Measurements from ENCODE around the gene SERPIND1. TPM values are rescaled to one million over a fixed set of nuclear protein-coding genes. Genes with fewer than 3 reads are reported as not detected.

SERPIND1 gene
- total RNA-seq, 2 experiments from 2014 or later: not detected

GRCh38 chr22:20788627-20789344, 14.9 kb downstream of the SERPIND1 start:
- CTCF ChIA-PET: no interaction called here
- no peaks in the 10 kb centered on the region for H3K27me3 Mint-ChIP-seq
- DNase-seq: no peak
- no peaks in the 10 kb centered on the region for H3K4me1 Mint-ChIP-seq (ENCODE audit: low read depth)
- POLR2A ChIA-PET: no interaction called here
- intact Hi-C loops (cut with micrococcal nuclease): no loop called here
- H3K4me3 Mint-ChIP-seq: no peak overlapping the region
- H3K36me3 Mint-ChIP-seq: peaks cover 15% of the 10 kb centered on the region
- no peak overlapping the region for H3K27ac Mint-ChIP-seq
- no peaks in the 10 kb centered on the region for H3K9me3 Mint-ChIP-seq

- intact Hi-C loops (cut with micrococcal nuclease): no loop called here
These were observed 18.5 kb downstream of the SERPIND1 start for GRCh38 chr22:20792221-20792965.

GRCh38 chr22:20792966-20793728, 19.2 kb downstream of the SERPIND1 start:
- Mint-ChIP-seq H3K27ac (no peak overlapping the region), H3K4me1 (ENCODE audit: low read depth) (no peaks in the 10 kb centered on the region), H3K36me3 (peaks cover 30% of the 10 kb centered on the region), H3K27me3 (no peaks in the 10 kb centered on the region), H3K9me3 (no peaks in the 10 kb centered on the region), H3K4me3 (no peak overlapping the region)
- intact Hi-C loops (cut with micrococcal nuclease): no loop called here
- CTCF ChIA-PET: interaction anchor here (0.6 to 2.7 kb wide), 4 partner anchors 9 to 188 kb away, joined by 3 to 24 read pairs (median 4); no protein-coding TSS in a partner anchor
- POLR2A ChIA-PET: interaction anchor here (0.6 kb wide), 1 partner anchor 9 kb away, joined by 3 read pairs; no protein-coding TSS in a partner anchor
- no peak for DNase-seq

More at GRCh38 chr22:20792221-20792965, 18.5 kb downstream of the SERPIND1 start:
- Mint-ChIP-seq H3K36me3 (peaks cover 28% of the 10 kb centered on the region), H3K27ac (no peak overlapping the region), H3K4me3 (no peak overlapping the region), H3K9me3 (no peaks in the 10 kb centered on the region), H3K27me3 (no peaks in the 10 kb centered on the region), H3K4me1 (ENCODE audit: low read depth) (no peaks in the 10 kb centered on the region)
- ChIA-PET POLR2A (no interaction called here), CTCF (interaction anchor here (0.6 to 2.7 kb wide), 4 partner anchors 9 to 187 kb away, joined by 3 to 24 read pairs (median 3); no protein-coding TSS in a partner anchor)
- no peak for DNase-seq

- ChIA-PET CTCF (interaction anchor here (1.1 to 2.7 kb wide), 3 partner anchors 10 to 188 kb away, joined by 4 to 24 read pairs (median 4); no protein-coding TSS in a partner anchor), POLR2A (interaction anchor here (0.6 kb wide), 1 partner anchor 9 kb away, joined by 3 read pairs; no protein-coding TSS in a partner anchor)
- Mint-ChIP-seq H3K27me3 (no peaks in the 10 kb centered on the region), H3K9me3 (no peaks in the 10 kb centered on the region), H3K4me1 (ENCODE audit: low read depth) (no peaks in the 10 kb centered on the region), H3K27ac (no peak overlapping the region), H3K4me3 (no peak overlapping the region), H3K36me3 (peaks cover 32% of the 10 kb centered on the region)
- no peak for DNase-seq
- intact Hi-C loops (cut with micrococcal nuclease): no loop called here
These were observed 20.1 kb downstream of the SERPIND1 start for GRCh38 chr22:20793748-20794649.

DNA sequence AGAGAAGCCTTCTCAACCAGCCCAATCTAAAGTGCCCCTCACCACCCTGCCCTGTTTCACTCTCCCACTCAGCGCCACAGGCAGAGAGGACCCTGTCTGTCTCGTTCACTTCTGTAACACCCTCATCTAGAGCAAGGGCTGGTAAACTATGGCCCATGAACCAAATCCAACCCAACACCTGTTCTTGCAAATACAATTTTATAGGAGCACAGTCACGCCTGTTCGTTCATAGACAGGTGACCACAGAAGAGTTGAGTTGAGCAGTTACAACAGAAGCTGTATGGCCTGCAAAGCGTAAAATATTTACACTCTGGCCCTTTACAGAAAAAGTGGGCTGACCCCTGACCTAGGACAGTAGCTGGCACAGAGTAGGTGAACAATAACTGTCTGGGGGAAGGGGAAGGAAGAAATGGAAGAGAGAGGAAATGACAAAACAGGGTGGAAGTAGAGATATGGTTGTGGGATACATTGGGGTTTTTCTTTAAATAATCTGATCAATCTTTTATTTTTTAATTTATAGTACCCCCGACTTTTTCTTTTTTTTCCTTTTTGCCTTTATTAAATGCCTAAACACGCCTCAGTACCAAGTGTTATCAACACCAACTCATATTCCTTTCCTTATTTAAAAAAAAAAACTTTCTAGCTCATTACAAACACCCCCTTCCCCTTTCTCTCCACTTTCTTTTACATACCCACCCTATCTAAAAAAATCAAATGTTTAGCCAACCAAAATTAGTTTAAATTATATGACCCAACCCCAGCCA, 20.9 kb downstream of the SERPIND1 start:
- Mint-ChIP-seq H3K27me3 (no peaks in the 10 kb centered on the region), H3K9me3 (no peaks in the 10 kb centered on the region), H3K36me3 (peaks cover 39% of the 10 kb centered on the region), H3K4me1 (ENCODE audit: low read depth) (no peaks in the 10 kb centered on the region), H3K27ac (no peak overlapping the region), H3K4me3 (no peak overlapping the region)
- ChIA-PET CTCF (interaction anchor here (2.7 to 4.7 kb wide), 2 partner anchors 11 kb away, joined by 24 to 29 read pairs; no protein-coding TSS in a partner anchor), POLR2A (no interaction called here)
- intact Hi-C loops (cut with micrococcal nuclease): no loop called here
- DNase-seq: no peak

GRCh38 chr22:20796731-20797130, 22.8 kb downstream of the SERPIND1 start:
- no peak overlapping the region for H3K4me3 Mint-ChIP-seq
- H3K27me3 Mint-ChIP-seq: no peaks in the 10 kb centered on the region
- CTCF ChIA-PET: interaction anchor here (1.6 to 4.7 kb wide), 2 partner anchors 11 to 13 kb away, joined by 3 to 29 read pairs; no protein-coding TSS in a partner anchor
- H3K36me3 Mint-ChIP-seq: peaks cover 39% of the 10 kb centered on the region
- no peak overlapping the region for H3K27ac Mint-ChIP-seq
- DNase-seq: no peak
- no peaks in the 10 kb centered on the region for H3K9me3 Mint-ChIP-seq
- intact Hi-C loops (cut with micrococcal nuclease): no loop called here
- no peaks in the 10 kb centered on the region for H3K4me1 Mint-ChIP-seq (ENCODE audit: low read depth)
- POLR2A ChIA-PET: no interaction called here

- H3K9me3 Mint-ChIP-seq: no peaks in the 10 kb centered on the region
- H3K4me3 Mint-ChIP-seq: no peak overlapping the region
- peaks cover 41% of the 10 kb centered on the region for H3K36me3 Mint-ChIP-seq
- H3K27me3 Mint-ChIP-seq: no peaks in the 10 kb centered on the region
- no peak overlapping the region for H3K27ac Mint-ChIP-seq
- POLR2A ChIA-PET: no interaction called here
- intact Hi-C loops (cut with micrococcal nuclease): no loop called here
- CTCF ChIA-PET: interaction anchor here (0.5 to 4.7 kb wide), 2 partner anchors 14 to 25 kb away, joined by 3 to 29 read pairs; partner anchors contain the start of gene SERPIND1
- no peak for DNase-seq
- H3K4me1 Mint-ChIP-seq (ENCODE audit: low read depth): no peaks in the 10 kb centered on the region
These were observed 24.3 kb downstream of the SERPIND1 start for GRCh38 chr22:20798218-20798617.

- DNase-seq: no peak
- Mint-ChIP-seq H3K27me3 (no peaks in the 10 kb centered on the region), H3K27ac (no peak overlapping the region), H3K4me3 (no peak overlapping the region), H3K36me3 (peaks cover 44% of the 10 kb centered on the region), H3K9me3 (no peaks in the 10 kb centered on the region), H3K4me1 (ENCODE audit: low read depth) (no peaks in the 10 kb centered on the region)
- ChIA-PET CTCF (interaction anchor here (4.7 kb wide), 1 partner anchor 15 kb away, joined by 29 read pairs; no protein-coding TSS in a partner anchor), POLR2A (no interaction called here)
- intact Hi-C loops (cut with micrococcal nuclease): no loop called here
These were observed 25.1 kb downstream of the SERPIND1 start for GRCh38 chr22:20798974-20799373.

- intact Hi-C loops (cut with micrococcal nuclease): no loop called here
- POLR2A ChIA-PET: no interaction called here
- CTCF ChIA-PET: interaction anchor here (4.7 kb wide), 1 partner anchor 16 kb away, joined by 29 read pairs; no protein-coding TSS in a partner anchor
- peaks cover 47% of the 10 kb centered on the region for H3K36me3 Mint-ChIP-seq
- no peak overlapping the region for H3K4me3 Mint-ChIP-seq
- H3K27me3 Mint-ChIP-seq: no peaks in the 10 kb centered on the region
- no peak for DNase-seq
- H3K4me1 Mint-ChIP-seq (ENCODE audit: low read depth): no peaks in the 10 kb centered on the region
- H3K9me3 Mint-ChIP-seq: no peaks in the 10 kb centered on the region
- H3K27ac Mint-ChIP-seq: no peak overlapping the region
These were observed 25.5 kb downstream of the SERPIND1 start for GRCh38 chr22:20799449-20799848.

DNA sequence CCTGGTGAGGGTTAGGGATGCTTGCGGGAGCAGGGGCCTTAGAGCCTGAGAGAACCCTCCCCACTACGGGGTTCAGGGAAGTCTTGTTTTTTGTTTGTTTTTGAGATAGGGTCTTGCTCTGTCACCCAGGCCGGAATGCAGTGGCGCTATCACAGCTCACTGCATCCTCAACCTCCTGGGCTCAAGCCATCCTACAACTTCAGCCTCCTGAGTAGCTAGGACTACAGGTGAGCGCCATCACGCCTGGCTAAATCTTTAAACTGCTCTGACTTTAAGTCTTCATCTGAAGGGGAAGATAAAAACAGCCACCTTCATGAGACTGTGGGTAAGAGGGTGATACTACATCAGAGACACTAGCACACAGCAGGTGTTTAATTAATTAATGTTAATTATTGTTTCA, 28.5 kb downstream of the SERPIND1 start:
- no peaks in the 10 kb centered on the region for H3K9me3 Mint-ChIP-seq
- DNase-seq: no peak
- intact Hi-C loops (cut with micrococcal nuclease): no loop called here
- ChIA-PET CTCF (no interaction called here), POLR2A (no interaction called here)
- H3K27ac Mint-ChIP-seq: no peak overlapping the region
- H3K4me3 Mint-ChIP-seq: no peak overlapping the region
- H3K4me1 Mint-ChIP-seq (ENCODE audit: low read depth): peaks cover 6% of the 10 kb centered on the region
- no peaks in the 10 kb centered on the region for H3K27me3 Mint-ChIP-seq
- H3K36me3 Mint-ChIP-seq: peaks cover 50% of the 10 kb centered on the region
